PC-9 (cell line): ENCODE results near the gene SEC16A. TPM values are rescaled to one million over a fixed set of nuclear protein-coding genes. Genes with fewer than 3 reads are reported as not detected.

Source experiments
- BruUV-seq: library from RNA; stranded (reverse); fragments of 400-500 nt; replicated peaks from 2 replicates; lab custom pipeline; 2021; lab: Mats Ljungman, UMichigan
- CTCF ChIA-PET: fragments of 300-600 bp; sonication (Branson Sonifier 250); formaldehyde crosslinking; loops from one replicate; lab custom pipeline; 2022; ENCODE audit warnings: antibody characterized with exemption; lab: Charles Lee
- POLR2A ChIA-PET: fragments of 300-600 bp; sonication (Branson Sonifier 250); formaldehyde crosslinking; loops from one replicate; lab custom pipeline; 2022; ENCODE audit warnings: antibody characterized with exemption; ENCODE audit not compliant: unreplicated experiment; lab: Charles Lee
- DNase-seq, 2 experiments: peaks; one replicate each; pipeline versions ENCODE4 v3.0.0 to v3.0.0-alpha.2; 2015 to 2022; ENCODE audit warnings: mixed read lengths in 1 of 2
- H2AFZ ChIP-seq: fragments of 200-600 bp; sonication (generic); 2 replicates; pipeline ENCODE4 v1.8.1; 2017; ENCODE audit warnings: antibody characterized with exemption
- H3F3A ChIP-seq: fragments of 200-600 bp; sonication (generic); 2 replicates; pipeline ENCODE4 v1.8.1; 2017; ENCODE audit warnings: antibody characterized with exemption, mild to moderate bottlenecking, low read depth; ENCODE audit not compliant: insufficient read depth
- H3K27ac ChIP-seq: fragments of 200-600 bp; sonication (generic); 2 replicates; pipeline ENCODE4 v1.6.1; 2016; ENCODE audit warnings: mixed run types
- H3K27me3 ChIP-seq: fragments of 200-600 bp; sonication (generic); 2 replicates; pipeline ENCODE4 v1.6.1; 2016; ENCODE audit warnings: low read depth, mixed run types; ENCODE audit not compliant: insufficient read depth
- H3K36me3 ChIP-seq: fragments of 200-600 bp; sonication (generic); 2 replicates; pipeline ENCODE4 v1.6.1; 2016; ENCODE audit warnings: low read depth, mixed run types
- H3K4me1 ChIP-seq: fragments of 200-600 bp; sonication (generic); replicated peaks from 2 replicates; pipeline ENCODE4 v1.6.1; 2016; ENCODE audit warnings: mixed run types; ENCODE audit not compliant: insufficient read depth
- H3K4me2 ChIP-seq: fragments of 200-600 bp; sonication (generic); 2 replicates; pipeline ENCODE4 v1.6.1; 2017; ENCODE audit warnings: mixed run types
- H3K4me3 ChIP-seq: fragments of 200-600 bp; sonication (generic); 2 replicates; pipeline ENCODE4 v1.6.1; 2016; ENCODE audit warnings: mixed run types
- H3K79me2 ChIP-seq: fragments of 200-600 bp; sonication (generic); 2 replicates; pipeline ENCODE4 v1.6.1; 2017; ENCODE audit warnings: low read depth, mixed run types
- H3K9me2 ChIP-seq: fragments of 200-600 bp; sonication (generic); 2 replicates; pipeline ENCODE4 v1.8.1; 2017; ENCODE audit warnings: mild to moderate bottlenecking; ENCODE audit not compliant: insufficient read depth
- H3K9me3 ChIP-seq: fragments of 200-600 bp; sonication (generic); 2 replicates; pipeline ENCODE4 v1.8.1; 2016; ENCODE audit warnings: low read depth; ENCODE audit not compliant: insufficient read depth
- H4K20me1 ChIP-seq: fragments of 200-600 bp; sonication (generic); 2 replicates; pipeline ENCODE4 v1.8.1; 2017; ENCODE audit not compliant: insufficient read depth
- CTCF ChIP-seq: fragments of 200-600 bp; sonication (generic); conservative IDR thresholded peaks from 2 replicates; pipeline ENCODE4 v1.6.1; 2017; ENCODE audit warnings: mixed run types, antibody characterized with exemption, mild to moderate bottlenecking, moderate library complexity
- EZH2 ChIP-seq: fragments of 200-600 bp; sonication (generic); IDR thresholded peaks from 2 replicates; pipeline ENCODE4 v1.8.0; 2017; ENCODE audit warnings: antibody characterized with exemption, low read depth
- intact Hi-C: fragments of 100-400 bp; cut with micrococcal nuclease; formaldehyde crosslinking; loops from one replicate; pipeline ENCODE4 v1.10.0; 2022; ENCODE audit not compliant: unreplicated experiment
- total RNA-seq: library from RNA; stranded (reverse); gene quantifications from 2 replicates; pipeline ENCODE4 v1.2.3, GENCODE V29; 2021

SEC16A gene
- total RNA-seq, 1 experiment from 2014 or later = 81.8 TPM

- Histone ChIP-seq H3K27ac (no peak overlapping the region), H2AFZ (no peak overlapping the region), H3K36me3 (no peaks in the 10 kb centered on the region), H3K79me2 (no peaks in the 10 kb centered on the region), H3K4me2 (no peak overlapping the region), H3K4me1 (no peaks in the 10 kb centered on the region), H3K9me2 (no peaks in the 10 kb centered on the region), H4K20me1 (no peaks in the 10 kb centered on the region), H3K9me3 (no peaks in the 10 kb centered on the region), H3K4me3 (no peak overlapping the region), H3F3A (no peaks in the 10 kb centered on the region), H3K27me3 (no peaks in the 10 kb centered on the region)
- ChIA-PET POLR2A (no interaction called here), CTCF (no interaction called here)
- DNase-seq = no peak
- TF ChIP-seq CTCF (no peak; the same call in 1 of the 2 replicates), EZH2 (no peak)
- BruUV-seq = no TSS peak
- intact Hi-C loops = no loop called here
Observed at GRCh38 chr9:136502940-136503550, 20.2 kb upstream of the SEC16A start.

DNA sequence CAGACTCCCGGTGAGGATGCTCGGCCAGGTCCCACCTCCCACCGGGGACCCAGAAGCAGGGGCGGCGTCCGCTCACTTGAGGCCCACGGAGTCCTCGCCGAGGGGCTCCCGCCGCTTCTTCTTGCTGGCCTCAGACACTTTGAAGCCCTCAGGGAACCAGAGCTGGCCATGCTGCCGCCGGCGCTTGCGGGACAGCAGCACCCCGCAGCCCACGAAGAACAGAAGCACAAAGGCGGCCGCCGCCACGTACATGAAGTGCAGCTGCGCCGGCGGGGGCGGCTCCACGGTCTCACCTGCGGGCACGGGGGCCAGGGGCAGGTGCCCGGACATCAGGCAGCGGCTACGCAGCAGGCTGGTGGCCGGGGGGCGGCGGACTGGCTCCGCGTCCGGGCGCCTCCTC is 19.4 kb upstream of the SEC16A start:
- Histone ChIP-seq H2AFZ (no peak overlapping the region), H3K9me2 (no peaks in the 10 kb centered on the region), H3K4me3 (no peak overlapping the region), H3K4me2 (no peak overlapping the region), H4K20me1 (no peaks in the 10 kb centered on the region), H3K9me3 (no peaks in the 10 kb centered on the region), H3K79me2 (no peaks in the 10 kb centered on the region), H3K4me1 (no peaks in the 10 kb centered on the region), H3F3A (no peaks in the 10 kb centered on the region), H3K27ac (no peak overlapping the region), H3K36me3 (no peaks in the 10 kb centered on the region), H3K27me3 (no peaks in the 10 kb centered on the region)
- no peak for TF ChIP-seq CTCF
- no peak for TF ChIP-seq EZH2
- no TSS peak for BruUV-seq
- no peak for DNase-seq
- intact Hi-C loops = no loop called here
- CTCF ChIA-PET = no interaction called here
- POLR2A ChIA-PET = no interaction called here

DNA sequence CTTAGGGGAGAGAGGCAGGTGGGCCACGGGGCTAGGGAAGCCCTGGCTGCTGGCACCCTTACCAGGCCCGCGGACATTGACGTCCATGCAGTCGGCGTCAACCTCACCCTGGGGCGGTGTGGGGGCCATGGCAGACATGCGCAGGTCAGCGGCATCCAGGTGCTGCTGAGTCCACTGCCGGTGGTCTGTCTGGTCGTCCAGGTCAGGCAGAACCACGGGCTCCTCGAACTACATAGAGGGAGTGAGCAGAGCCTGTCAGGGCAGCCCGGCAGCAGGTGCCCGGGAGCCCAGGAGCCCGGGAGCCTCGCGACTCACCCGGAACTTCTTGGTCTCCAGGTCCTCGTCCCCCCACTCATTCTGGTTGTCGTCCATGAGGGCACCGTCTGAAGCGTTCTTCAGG is 18.8 kb upstream of the SEC16A start:
- Histone ChIP-seq H3K27ac (no peak overlapping the region), H3K9me2 (no peaks in the 10 kb centered on the region), H3K4me2 (no peak overlapping the region), H3K79me2 (no peaks in the 10 kb centered on the region), H2AFZ (no peak overlapping the region), H3K4me1 (no peaks in the 10 kb centered on the region), H4K20me1 (no peaks in the 10 kb centered on the region), H3K9me3 (no peaks in the 10 kb centered on the region), H3F3A (no peaks in the 10 kb centered on the region), H3K27me3 (no peaks in the 10 kb centered on the region), H3K4me3 (no peak overlapping the region), H3K36me3 (no peaks in the 10 kb centered on the region)
- CTCF ChIA-PET = no interaction called here
- POLR2A ChIA-PET = no interaction called here
- BruUV-seq = no TSS peak
- intact Hi-C loops = no loop called here
- TF ChIP-seq EZH2 = no peak
- no peak for TF ChIP-seq CTCF
- no peak for DNase-seq
